ENCODE results near the gene TMEM82. TPM values are rescaled to one million over a fixed set of nuclear protein-coding genes. Genes with fewer than 3 reads are reported as not detected.

Gene TMEM82
- total RNA-seq, 1 experiment from 2014 or later, result not detected

- ChIA-PET POLR2A (ENCODE audit: low non-redundant PET) (no interaction called here), CTCF (no interaction called here)
Observed at GRCh38 chr1:15734901-15735300, 7.4 kb upstream of the TMEM82 start.

GRCh38 chr1:15735304-15736037, 6.8 kb upstream of the TMEM82 start:
- Histone ChIP-seq H3K9me3 (ENCODE audit: low read depth, low read length, poor library complexity, severe bottlenecking) (no peaks in the 10 kb centered on the region), H3K36me3 (ENCODE audit: insufficient read depth, low read length, poor library complexity, severe bottlenecking) (no peaks in the 10 kb centered on the region), H3K4me3 (ENCODE audit: low read depth, low read length, poor library complexity, severe bottlenecking) (no peak overlapping the region), H3K27me3 (replicated peaks; ENCODE audit: insufficient read depth, low read depth, low read length, poor library complexity) (no peaks in the 10 kb centered on the region), H3K27ac (ENCODE audit: low read depth, low read length, poor library complexity, severe bottlenecking) (no peak overlapping the region), H3K4me1 (ENCODE audit: insufficient read depth, low read length, poor library complexity, severe bottlenecking) (no peaks in the 10 kb centered on the region)
- intact Hi-C loops (cut with micrococcal nuclease; ENCODE audit: unreplicated experiment), result no loop called here
- ChIA-PET CTCF (no interaction called here), POLR2A (ENCODE audit: low non-redundant PET) (no interaction called here)
- BruUV-seq (replicated peaks), result no TSS peak
- no peak for DNase-seq (ENCODE audit: low spot score)
- TF ChIP-seq EZH2 (IDR thresholded peaks at IDR 0.05; ENCODE audit: borderline replicate concordance, low read depth, low read length, poor library complexity, severe bottlenecking), result no peak
- no peak for TF ChIP-seq CTCF (conservative IDR thresholded peaks at IDR 0.05; ENCODE audit: low read depth, low read length)

More at GRCh38 chr1:15734901-15735300, 7.4 kb upstream of the TMEM82 start:
- TF ChIP-seq EZH2 (IDR thresholded peaks at IDR 0.05; ENCODE audit: borderline replicate concordance, low read depth, low read length, poor library complexity, severe bottlenecking), result no peak
- no peak for TF ChIP-seq CTCF (conservative IDR thresholded peaks at IDR 0.05; ENCODE audit: low read depth, low read length)
- Histone ChIP-seq H3K27ac (ENCODE audit: low read depth, low read length, poor library complexity, severe bottlenecking) (no peak overlapping the region), H3K36me3 (ENCODE audit: insufficient read depth, low read length, poor library complexity, severe bottlenecking) (no peaks in the 10 kb centered on the region), H3K9me3 (ENCODE audit: low read depth, low read length, poor library complexity, severe bottlenecking) (no peaks in the 10 kb centered on the region), H3K4me3 (ENCODE audit: low read depth, low read length, poor library complexity, severe bottlenecking) (no peak overlapping the region), H3K27me3 (replicated peaks; ENCODE audit: insufficient read depth, low read depth, low read length, poor library complexity) (no peaks in the 10 kb centered on the region), H3K4me1 (ENCODE audit: insufficient read depth, low read length, poor library complexity, severe bottlenecking) (no peaks in the 10 kb centered on the region)
- intact Hi-C loops (cut with micrococcal nuclease; ENCODE audit: unreplicated experiment), result no loop called here
- DNase-seq (ENCODE audit: low spot score), result no peak
- no TSS peak for BruUV-seq (replicated peaks)

GRCh38 chr1:15736038-15736891, 6.0 kb upstream of the TMEM82 start, which contains the start of gene SLC25A34:
SLC25A34 (plus strand) TSS chr1:15736258; CDS start chr1:15736486, 228 bp downstream.
- Histone ChIP-seq H3K27ac (ENCODE audit: low read depth, low read length, poor library complexity, severe bottlenecking) (no peak within 1 kb of the TSS), H3K9me3 (ENCODE audit: low read depth, low read length, poor library complexity, severe bottlenecking) (no peaks in the 10 kb centered on the region), H3K27me3 (replicated peaks; ENCODE audit: insufficient read depth, low read depth, low read length, poor library complexity) (no peaks in the 10 kb centered on the region), H3K4me1 (ENCODE audit: insufficient read depth, low read length, poor library complexity, severe bottlenecking) (no peaks in the 10 kb centered on the region), H3K4me3 (ENCODE audit: low read depth, low read length, poor library complexity, severe bottlenecking) (no peak within 1 kb of the TSS), H3K36me3 (ENCODE audit: insufficient read depth, low read length, poor library complexity, severe bottlenecking) (no peaks in the 10 kb centered on the region)
- intact Hi-C loops (cut with micrococcal nuclease; ENCODE audit: unreplicated experiment), result no loop called here
- TF ChIP-seq CTCF (conservative IDR thresholded peaks at IDR 0.05; ENCODE audit: low read depth, low read length) (no peak), EZH2 (IDR thresholded peaks at IDR 0.05; ENCODE audit: borderline replicate concordance, low read depth, low read length, poor library complexity, severe bottlenecking) (no peak)
- no TSS peak for BruUV-seq (replicated peaks)
- DNase-seq (ENCODE audit: low spot score), result no peak
- CTCF ChIA-PET, result no interaction called here
- POLR2A ChIA-PET (ENCODE audit: low non-redundant PET), result no interaction called here

Measured in A673 (cell line).